T-helper 1 cell treated with Interleukin-12 subunit alpha and Interleukin-12 subunit beta and Interleukin-4 antibody, amounts not matched to agents 30 μg/mL and 1 μg/mL, for 36 hours (primary cell): ENCODE results near the gene SEC11A.

Experiments
- H3K27ac Mint-ChIP-seq: one replicate; pipeline ENCODE4 v1.8.0; 2021; ENCODE audit warnings: mild to moderate bottlenecking, mixed read lengths
- H3K27me3 Mint-ChIP-seq: one replicate; pipeline ENCODE4 v1.8.0; 2021; ENCODE audit warnings: low read depth, mixed read lengths
- H3K36me3 Mint-ChIP-seq: one replicate; pipeline ENCODE4 v1.8.0; 2021; ENCODE audit warnings: low read depth, mixed read lengths
- H3K4me1 Mint-ChIP-seq: one replicate; pipeline ENCODE4 v1.8.0; 2021; ENCODE audit warnings: low read depth, mixed read lengths
- H3K4me3 Mint-ChIP-seq: one replicate; pipeline ENCODE4 v1.8.0; 2021; ENCODE audit warnings: mild to moderate bottlenecking, moderate library complexity, mixed read lengths
- H3K9me3 Mint-ChIP-seq: one replicate; pipeline ENCODE4 v1.8.0; 2021; ENCODE audit warnings: mixed read lengths

The SEC11A gene

GRCh38 chr15:84621358-84621979 lies 94.5 kb downstream of the SEC11A start:
- Mint-ChIP-seq H3K4me3 (no peak overlapping the region), H3K36me3 (peaks cover 38% of the 10 kb centered on the region), H3K4me1 (no peaks in the 10 kb centered on the region), H3K9me3 (peaks cover 47% of the 10 kb centered on the region), H3K27me3 (no peaks in the 10 kb centered on the region), H3K27ac (no peak overlapping the region)

GRCh38 chr15:84620626-84621025 lies 95.3 kb downstream of the SEC11A start:
- Mint-ChIP-seq H3K9me3 (peaks cover 47% of the 10 kb centered on the region), H3K36me3 (peaks cover 39% of the 10 kb centered on the region), H3K27me3 (no peaks in the 10 kb centered on the region), H3K4me1 (no peaks in the 10 kb centered on the region), H3K27ac (no peak overlapping the region), H3K4me3 (no peak overlapping the region)
